Skin epidermis (tissue), 12 donors: Measurements from ENCODE around the gene CSF3R.
"Not testable (repeated sequence)": the region's sequence is repeated elsewhere in the genome, so short reads cannot be mapped to it uniquely, and the experiment has no call there.

Experiments
- H3K27ac ChIP-seq, 21 experiments: fragments of 200-600 bp; sonication (generic) in 11 of 21; one replicate each; pipeline ENCODE4 v1.5.0; 2020; ENCODE audit warnings: mild to moderate bottlenecking in 3 of 21, inconsistent platforms in 2 of 21, moderate library complexity in 2 of 21
- H3K4me3 ChIP-seq, 7 experiments: fragments of 200-600 bp; sonication (generic) in 2 of 7; one replicate each; pipeline ENCODE4 v1.5.0; 2020; ENCODE audit warnings: inconsistent platforms in 2 of 7, mild to moderate bottlenecking in 2 of 7, moderate library complexity in 1 of 7

The CSF3R gene

DNA sequence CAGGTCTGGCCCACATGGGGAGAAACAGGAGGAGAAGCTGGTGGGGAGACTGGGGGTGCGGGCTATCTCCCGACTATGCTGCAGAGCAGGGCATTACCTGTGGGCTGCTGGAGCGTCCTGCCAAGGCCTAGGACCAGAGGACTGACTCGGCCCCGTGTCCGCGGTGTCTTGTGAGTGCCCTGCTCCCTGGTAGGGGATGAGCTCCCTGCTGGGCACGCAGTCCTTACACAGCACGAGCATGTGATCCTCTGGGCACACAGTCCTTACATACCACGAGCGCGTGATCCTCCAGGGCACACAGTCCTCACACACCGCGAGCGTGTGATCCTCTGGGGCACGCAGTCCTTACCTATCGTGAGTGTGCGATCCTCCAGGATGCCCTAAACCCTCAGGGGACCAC, 31.8 kb upstream of the CSF3R start:
- Histone ChIP-seq H3K27ac (no peak overlapping the region), H3K4me3 (no peak overlapping the region)

DNA sequence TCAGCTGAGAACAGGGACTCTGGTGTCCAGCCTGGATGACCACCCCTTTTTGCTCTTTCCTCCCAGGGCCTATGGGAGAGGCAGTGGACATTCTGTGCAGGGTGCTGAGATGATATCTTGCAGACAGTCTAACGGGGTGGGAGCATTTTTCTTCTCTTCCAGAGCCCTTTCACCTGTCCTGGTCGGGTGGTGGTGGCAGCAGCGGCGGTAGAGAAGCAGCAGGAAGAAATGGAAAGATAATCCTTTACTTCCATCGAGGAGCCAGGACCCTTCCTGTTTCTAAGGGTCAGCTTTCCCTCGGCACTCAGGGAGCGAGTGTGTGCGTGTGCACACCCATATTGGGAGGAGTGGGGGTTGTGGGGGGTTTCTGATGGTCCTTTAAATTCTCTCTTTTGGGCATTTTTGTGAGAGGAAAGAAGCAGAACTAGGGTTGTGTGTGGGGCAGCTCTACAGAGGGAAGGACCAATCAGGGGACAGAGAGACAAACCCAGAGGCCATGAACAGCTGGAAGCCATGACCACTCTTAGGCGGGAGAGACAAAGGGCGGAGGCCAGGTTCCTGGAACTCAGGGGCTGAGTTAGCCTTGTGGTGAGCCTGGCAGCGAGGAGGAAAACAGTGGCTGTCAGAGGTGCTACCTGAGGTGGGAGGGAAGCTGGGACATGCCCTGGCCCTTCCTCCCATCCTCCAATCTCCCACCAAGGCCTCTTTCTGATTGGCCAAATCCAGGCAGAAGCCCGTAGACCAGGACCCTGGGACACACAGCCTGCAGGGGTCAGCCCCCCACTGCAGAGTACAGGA, 31.2 kb upstream of the CSF3R start:
- Histone ChIP-seq H3K4me3 (no peak overlapping the region), H3K27ac (peak overlapping the region in 1 of 21 experiments; percentile 9)

DNA sequence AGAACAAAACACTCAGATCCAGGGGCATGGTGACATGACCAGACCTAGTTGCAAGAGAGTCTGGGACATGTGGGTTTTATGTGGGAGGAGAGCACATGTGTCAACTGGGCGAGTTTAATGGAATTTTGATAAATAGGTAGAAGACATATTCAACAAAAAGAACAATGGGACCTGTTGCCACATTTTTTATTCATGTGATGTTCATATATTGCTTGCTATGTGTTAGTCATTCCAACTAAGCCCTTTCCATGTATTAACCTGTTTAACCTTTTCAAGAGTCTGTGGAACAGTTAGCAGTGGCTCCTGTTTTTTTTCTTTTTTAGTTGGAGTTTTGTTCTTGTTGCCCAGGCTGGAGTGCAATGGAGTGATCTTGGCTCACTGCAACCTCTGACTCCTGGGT, 30.1 kb upstream of the CSF3R start:
- peak overlapping the region in 1 of 21 experiments; percentile 20 for H3K27ac ChIP-seq
- H3K4me3 ChIP-seq = no peak overlapping the region

DNA sequence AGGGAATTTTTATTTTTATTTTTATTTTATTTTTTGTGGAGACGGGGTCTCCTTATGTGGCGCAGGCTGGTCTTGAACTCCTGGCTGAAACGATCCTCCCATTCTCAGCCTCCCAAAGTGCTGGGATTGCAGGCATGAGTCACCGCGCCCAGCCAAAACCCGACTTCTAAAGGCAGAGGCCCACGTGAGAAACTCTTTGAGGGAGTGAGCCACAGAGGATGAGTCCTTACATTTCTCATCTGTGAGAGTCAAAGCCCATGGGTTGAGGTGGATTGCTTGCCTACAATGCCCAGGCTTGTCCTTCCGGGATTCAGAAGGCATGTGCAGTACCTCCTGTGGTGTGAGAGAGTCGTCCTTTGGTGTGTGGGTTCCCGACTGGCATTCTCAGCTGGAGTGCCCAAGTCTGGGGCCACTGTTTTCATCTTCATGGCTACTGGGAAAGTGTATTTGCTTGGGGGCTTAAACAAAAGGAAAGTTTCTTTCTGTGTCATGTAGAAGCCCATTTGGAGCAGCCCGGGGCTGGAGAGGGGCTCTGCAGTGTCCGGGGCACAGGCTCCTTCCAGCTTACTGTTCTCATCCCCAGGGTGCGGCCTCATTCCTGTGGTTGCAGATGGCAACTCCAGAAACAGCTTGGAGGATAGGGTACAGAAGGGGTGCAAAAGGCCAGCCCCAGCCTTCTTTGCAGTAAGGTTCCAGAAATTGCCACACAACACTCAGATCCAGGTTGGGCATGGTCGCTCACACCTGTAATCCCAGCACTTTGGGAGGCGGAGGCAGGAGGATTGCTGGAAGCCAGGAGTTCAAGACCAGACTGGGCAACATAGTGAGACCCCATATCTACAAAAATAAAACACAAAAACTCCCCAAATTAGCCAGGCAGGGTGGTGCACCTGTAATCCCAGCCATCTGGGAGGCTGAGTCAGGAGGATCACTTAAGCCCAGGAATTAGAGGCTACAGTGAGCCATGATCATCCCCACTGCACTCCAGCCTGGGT, 29.4 kb upstream of the CSF3R start:
- peak overlapping the region in 2 of 21 experiments; percentile 20 to 33 for H3K27ac ChIP-seq
- no peak overlapping the region for H3K4me3 ChIP-seq

DNA sequence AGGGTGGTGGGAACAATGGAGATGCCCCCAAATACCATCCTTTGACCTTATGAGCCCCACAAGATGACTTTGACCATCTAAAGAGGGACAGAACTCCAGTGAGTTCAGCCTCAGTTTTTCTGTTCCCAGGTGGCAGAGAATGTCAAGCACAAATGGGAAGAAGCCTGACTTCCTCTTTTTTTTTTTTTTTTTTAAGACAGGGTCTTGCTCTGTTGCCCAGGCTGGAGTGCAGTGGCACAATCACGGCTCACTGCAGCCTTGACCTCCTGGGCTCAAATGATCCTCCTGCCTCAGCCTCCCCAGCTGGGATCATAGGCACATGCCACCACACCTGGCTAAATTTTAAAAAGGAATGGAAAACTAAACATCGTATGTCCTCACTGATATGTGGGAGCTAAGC, 28.5 kb upstream of the CSF3R start:
- H3K4me3 ChIP-seq = not testable (repeated sequence)
- peak overlapping the region in 1 of 21 experiments; percentile 20 for H3K27ac ChIP-seq

DNA sequence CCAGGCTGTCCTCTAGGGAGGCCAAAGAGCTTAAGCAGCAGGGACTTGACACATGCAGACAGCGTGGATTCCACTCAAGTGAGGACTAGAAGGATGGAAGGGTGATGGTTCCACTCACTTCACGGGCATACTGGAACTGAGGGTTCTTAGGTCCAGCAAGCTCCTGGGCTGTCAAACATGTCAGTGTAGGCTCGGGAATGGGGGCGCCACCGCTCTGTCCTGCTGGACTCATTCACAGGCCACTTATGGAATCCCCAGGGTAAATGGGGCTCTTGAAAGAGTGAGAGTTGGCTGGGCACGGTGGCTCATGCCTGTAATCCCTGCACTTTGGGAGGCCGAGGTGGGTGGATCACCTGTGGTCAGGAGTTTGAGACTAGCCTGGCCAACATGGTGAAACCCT, 27.7 kb upstream of the CSF3R start:
- no peak overlapping the region for H3K4me3 ChIP-seq
- no peak overlapping the region for H3K27ac ChIP-seq

DNA sequence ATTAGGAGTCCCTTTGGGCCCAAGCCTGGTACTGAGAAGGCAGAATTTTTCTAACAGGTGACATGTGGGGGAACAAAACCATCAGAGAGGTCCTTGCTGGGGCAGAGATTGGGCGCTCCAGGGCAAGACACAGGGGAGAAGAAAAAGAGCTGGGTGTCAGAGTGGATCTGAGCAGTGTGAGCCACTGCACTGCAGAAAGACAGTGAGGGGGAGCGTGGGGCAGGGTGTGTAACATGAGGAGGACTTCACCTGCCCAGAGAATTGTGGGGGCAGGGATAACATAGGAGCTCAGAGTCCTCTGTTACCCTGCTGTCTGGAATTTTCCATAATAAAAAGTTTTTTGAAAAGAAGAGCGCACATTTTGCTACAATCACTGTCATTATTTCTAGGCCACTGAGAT, 25.5 kb upstream of the CSF3R start:
- Histone ChIP-seq H3K27ac (no peak overlapping the region), H3K4me3 (no peak overlapping the region)

DNA sequence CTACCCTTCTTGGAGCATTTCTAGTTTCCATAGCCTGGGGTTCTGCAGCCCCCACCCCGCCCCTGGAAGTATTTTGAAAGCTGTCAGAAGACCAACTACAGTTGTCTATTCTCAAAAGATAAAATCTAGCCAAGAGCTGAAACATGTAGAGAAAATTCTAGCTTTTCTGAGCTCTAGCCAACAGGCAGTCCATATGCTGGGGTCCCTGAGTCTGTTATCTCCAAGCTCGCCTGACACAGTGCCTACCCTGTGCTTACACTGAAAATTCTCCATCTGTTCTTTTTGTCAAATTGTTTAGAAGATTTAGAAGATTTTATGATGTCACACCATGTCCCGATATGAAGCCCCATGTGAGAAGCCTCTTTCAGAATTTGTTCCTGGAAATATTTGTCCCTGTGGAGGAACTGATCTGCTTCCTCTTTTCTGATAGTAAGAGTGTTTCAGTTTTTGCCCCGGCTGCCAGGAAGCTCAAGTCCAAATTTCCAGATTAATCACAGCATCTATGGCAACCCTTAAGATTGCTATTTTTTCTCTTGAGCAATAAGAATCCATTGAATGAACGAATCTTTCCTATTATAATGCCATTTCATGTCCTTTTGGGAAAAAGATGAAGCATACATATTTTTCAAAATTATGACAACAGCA, 23.7 kb upstream of the CSF3R start:
- Histone ChIP-seq H3K27ac (no peak overlapping the region), H3K4me3 (no peak overlapping the region)

DNA sequence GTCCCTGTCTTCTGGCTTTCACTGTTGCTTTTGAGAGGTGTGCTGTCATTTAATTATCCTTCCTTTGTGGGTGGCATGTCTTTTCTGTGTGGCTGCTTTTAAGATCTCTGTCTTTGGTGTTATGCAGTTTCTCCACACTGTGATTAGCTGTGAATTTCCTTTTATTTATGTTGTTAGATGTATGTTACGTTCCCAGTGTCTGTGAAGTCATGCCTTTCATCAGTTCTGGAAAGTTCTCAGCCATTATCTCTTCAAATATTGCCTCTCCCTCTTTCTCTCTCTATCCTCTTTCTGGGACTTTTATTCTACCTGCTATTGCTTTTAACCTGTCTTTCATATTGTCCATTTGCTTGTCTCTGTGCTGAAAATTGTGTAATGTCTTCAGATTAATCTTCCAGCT, 21.0 kb upstream of the CSF3R start:
- no peak overlapping the region for H3K27ac ChIP-seq
- H3K4me3 ChIP-seq = no peak overlapping the region

DNA sequence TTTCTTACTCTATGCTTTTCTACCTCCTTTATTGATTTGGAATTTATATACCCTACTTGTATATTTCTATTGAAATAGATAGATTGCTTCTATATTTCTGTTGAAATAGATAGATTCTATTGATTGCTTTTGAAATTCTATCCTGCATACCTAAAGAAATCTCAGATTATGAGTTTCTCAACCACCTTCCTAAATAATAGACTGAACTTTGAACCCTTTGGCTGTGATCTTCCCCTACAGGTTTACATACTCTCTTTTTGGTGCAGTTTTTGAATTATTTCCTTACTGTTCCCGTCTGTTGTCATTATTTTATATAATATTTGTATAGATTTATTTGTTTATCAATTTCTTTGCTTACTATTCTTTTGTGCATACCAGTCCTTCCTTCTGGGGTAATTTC, 20.4 kb upstream of the CSF3R start:
- H3K4me3 ChIP-seq = no peak overlapping the region

DNA sequence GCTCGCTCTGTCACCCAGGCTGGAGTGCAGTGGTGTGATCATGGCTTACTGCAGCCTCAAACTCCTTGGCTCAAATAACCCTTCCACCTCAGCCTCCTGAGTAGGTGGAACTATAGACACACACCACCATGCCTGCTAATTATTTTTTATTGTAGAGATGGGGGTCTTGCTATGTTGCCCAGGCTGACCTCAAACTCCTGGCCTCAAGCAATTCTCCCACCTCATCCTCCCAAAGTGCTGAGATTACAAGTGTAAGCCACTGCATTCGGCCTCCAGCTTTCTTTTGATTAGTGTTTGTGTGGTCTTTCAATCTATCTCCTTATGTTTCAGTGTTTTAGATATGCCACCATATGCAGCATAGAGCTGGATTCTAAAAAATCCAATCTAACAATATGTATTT, 19.9 kb upstream of the CSF3R start:
- no peak overlapping the region for H3K27ac ChIP-seq

More for the DNA sequence above, 20.4 kb upstream of the CSF3R start:
- no peak overlapping the region for H3K27ac ChIP-seq

DNA sequence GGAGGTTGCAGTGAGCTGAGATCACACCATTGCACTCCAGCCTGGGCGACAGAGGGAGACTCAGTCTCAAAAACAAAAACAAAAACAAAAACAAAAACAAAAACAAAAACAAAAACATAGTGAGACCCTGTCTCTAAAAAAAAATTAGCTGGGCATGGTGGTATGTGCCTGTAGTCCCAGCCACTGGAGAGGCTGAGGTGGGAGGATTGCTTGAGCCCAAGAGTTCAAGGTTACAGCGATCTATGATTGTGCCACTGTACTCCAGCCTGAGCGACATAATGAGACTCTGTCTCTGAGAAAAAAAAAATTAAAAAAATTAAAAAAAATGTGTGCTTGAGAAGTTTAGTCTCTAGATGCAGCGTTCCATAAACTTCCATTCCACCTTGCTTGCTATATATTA, 19.2 kb upstream of the CSF3R start:
- H3K4me3 ChIP-seq, H3K27ac ChIP-seq: not testable (repeated sequence)

More for the DNA sequence above, 19.9 kb upstream of the CSF3R start:
- H3K4me3 ChIP-seq = no peak overlapping the region

DNA sequence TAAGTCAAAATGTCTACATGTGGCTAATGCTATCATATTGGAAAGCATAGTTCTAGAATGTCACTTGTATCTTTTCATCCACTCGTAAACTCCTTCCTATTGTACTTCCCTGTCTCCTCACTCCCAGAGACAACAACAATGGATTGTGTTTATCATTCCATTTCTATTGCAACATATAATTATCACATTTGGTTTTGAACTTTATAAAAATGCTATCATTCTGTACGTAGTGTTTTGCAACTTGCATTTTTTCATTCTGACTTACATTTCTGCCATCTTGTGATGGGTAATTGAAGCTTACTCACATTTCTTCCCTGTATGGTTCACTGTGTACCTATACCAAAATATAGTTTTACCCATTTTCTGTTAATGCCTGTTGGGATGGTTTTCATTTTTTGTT, 14.5 kb upstream of the CSF3R start:
- H3K4me3 ChIP-seq = no peak overlapping the region
- H3K27ac ChIP-seq = no peak overlapping the region

DNA sequence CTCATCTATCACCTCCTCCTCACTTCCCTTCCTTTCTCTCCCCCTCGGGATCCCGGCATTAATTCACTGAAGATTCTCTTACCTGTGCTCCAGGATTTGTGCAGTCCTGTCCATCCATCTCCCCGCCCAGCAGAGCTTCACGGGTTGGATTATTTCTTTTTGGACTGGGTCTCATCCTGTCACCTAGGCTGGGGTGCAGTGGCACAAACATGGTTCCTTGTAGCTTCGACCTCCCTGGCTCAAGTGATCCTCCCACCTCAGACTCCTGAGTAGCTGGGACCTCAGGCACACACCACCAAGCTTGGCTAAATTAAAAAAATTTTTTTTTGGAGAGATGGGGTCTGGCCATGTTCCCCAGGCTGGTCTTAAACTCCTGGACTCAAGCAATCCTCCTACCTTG, 12.3 kb upstream of the CSF3R start:
- no peak overlapping the region for H3K27ac ChIP-seq
- H3K4me3 ChIP-seq = no peak overlapping the region

DNA sequence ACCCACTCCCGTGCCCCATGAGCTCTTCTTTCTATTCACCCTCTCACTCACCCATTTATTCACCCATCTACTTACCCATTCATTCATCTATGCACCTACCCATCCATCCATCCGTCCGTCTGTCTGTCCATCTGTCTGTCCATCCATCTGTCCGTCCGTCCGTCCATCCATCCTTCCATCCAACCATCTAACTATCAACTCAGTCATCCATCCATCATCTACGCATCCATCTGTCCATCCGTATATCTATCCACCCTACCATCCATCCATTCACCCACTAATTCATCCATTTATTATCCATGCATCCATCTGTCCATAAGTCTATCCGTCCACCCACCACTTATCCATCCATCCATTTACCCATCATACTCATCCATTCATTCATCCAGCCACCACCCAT, 10.8 kb upstream of the CSF3R start:
- Histone ChIP-seq H3K27ac (no peak overlapping the region), H3K4me3 (no peak overlapping the region)

DNA sequence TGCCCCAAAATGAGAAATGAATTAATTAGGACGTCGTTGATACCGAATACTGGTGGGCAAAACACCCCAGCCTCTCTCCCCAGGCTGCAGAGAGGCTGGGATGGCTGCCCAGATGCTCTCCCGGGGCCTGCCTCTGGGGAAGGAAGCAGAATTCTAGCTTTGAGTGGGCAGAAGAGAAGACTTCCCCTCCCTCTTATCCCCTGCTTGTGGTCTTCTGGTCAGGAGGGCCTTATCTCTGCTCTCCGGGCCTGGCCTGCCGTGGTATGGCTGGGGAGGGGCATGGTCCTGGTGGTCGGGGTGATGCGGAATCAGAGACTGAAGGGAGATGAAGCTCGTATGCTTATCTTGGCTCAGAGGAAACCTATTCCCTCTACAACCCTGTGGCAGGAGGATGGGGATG, 9.8 kb upstream of the CSF3R start:
- Histone ChIP-seq H3K4me3 (no peak overlapping the region), H3K27ac (no peak overlapping the region)

DNA sequence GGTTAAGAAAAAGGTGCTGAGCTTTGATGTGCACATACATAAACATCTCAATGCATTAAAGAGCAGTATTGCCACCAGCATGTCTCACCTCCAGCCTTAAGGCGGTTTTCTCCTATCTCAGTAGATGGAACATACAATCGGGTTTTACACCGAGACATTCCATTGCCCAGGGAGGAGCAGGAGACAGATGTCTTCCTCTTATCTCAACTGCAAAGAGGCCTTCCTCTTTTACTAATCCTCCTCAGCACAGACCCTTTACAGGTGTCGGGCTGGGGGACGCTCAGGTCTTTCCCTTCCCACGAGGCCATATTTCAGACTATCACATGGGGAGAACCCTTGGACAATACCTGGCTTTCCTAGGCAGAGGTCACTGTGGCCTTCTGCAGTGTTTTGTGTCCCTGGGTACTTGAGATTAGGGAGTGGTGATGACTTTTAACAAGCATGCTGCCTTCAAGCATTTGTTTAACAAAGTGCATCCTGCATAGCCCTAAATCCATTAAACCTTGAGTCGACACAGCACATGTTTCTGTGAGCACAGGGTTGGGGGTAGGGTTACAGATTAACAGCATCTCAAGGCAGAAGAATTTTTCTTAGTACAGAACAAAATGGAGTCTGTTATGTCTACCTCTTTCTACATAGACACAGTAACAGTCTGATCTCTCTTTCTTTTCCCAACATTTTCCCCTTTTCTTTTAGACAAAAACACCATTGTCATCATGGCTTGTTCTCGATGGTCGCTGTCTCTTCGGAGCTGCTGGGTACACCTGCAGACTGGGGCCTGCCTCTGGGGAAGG, 6.7 kb upstream of the CSF3R start:
- H3K27ac ChIP-seq, H3K4me3 ChIP-seq: not testable (repeated sequence)

DNA sequence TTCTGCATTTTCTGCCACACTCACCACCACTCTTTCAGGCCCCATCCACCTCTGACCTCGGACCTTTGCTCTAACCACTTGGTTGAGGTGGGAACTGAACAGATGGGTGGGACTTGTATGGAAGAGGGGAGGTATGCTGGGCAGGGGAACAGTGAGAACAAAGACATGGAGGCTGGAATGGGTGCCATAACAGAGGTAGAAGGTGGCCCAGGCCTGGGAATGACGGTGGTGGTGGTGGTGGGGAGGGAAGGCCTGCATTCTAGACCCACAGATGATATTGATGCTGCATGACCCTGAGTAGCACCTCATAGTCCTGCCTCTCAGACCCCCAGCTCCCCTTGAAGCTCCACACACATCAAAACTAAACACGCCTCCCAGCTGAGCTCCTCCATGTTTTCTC, 5.2 kb upstream of the CSF3R start:
- Histone ChIP-seq H3K27ac (peak overlapping the region in 1 of 21 experiments; percentile 63), H3K4me3 (no peak overlapping the region)

DNA sequence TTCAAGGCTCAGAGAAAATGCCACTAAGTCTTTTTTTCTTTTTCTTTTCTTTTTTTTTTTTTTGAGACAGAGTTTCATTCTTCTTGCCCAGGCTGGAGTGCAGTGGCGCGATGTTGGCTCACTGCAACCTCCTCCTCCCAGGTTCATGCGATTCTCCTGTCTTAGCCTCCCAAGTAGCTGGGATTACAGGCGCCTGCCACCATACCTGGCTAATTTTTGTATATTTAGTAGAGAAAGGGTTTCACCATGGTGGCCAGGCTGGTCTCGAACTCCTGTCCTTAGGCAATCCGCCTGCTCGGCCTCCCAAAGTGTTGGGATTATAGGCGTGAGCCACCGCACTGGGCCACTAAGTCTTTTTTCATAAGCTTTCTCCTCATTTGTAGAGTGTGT, 4.6 kb upstream of the CSF3R start:
- H3K27ac ChIP-seq = peak overlapping the region in 7 of 21 experiments; percentile 47 to 63 (median 52)
- H3K4me3 ChIP-seq = not testable (repeated sequence)
